GM19025 (cell line): ENCODE data around the gene CRISPLD2.
"Not testable (repeated sequence)": the region's sequence is repeated elsewhere in the genome, so short reads cannot be mapped to it uniquely, and the experiment has no call there.

Experiments
- ATAC-seq: cut with Tn5 transposase; IDR thresholded peaks from one replicate; pipeline ENCODE4 v1.9.1; 2021; ENCODE audit warnings: mild to moderate bottlenecking, low read depth, moderate library complexity; ENCODE audit not compliant: unreplicated experiment

The CRISPLD2 gene

DNA sequence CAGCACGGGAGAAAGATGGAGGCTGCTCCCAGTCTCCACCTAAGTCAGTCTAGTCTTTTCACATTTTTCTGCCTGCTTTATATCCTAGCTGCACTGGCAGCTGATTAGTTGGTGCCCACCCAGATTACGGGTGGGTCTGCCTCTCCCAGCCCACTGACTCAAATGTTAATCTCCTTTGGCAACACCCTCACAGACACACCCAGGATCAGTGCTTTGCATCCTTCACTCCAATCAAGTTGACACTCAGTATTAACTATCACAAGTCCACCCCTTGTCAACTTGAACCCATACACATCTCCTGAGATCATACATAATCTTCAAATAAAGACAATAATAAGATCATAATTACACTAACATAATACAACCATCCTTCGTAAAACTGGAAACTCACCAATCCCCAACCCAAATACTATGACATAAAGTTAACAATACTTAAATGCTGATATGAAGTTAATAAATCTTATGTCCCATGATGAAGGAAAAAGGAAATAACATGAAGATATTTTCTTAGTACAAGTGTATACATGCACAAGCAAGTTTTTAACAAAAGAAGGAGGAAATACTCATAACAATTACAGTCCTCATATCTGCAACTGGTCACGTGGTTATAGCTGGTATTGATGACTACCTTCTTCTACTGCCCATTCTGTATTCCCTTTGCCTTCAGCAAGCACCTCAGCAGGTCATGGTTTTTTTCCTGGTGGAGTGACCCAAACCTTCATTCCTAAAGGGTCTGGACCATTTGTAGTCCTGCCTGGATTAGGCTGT lies 35.8 kb downstream of the CRISPLD2 start:
- not testable (repeated sequence) for ATAC-seq

GRCh38 chr16:84856203-84856581 lies 36.4 kb downstream of the CRISPLD2 start:
- ATAC-seq, result not testable (repeated sequence)

- ATAC-seq, result not testable (repeated sequence)
These were observed 37.0 kb downstream of the CRISPLD2 start for GRCh38 chr16:84856811-84857210.

DNA sequence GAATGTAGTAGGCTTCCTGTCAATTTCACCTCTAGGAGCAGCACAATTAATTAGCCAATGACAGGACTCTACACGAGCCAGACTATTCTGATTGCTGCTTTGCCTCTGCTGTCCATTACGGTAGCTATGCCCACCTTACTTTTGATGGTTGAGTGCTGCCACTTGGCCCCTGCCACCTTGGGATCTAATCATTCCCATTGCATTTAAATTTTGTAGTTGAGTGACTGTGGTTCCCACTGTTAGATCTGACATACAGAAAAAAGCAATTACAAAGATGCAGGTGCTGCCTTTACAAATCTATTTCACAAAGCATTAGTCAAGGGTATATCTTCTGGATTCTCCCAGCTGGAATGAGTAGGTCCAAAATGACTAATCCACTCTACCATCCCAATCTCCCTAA lies 39.9 kb downstream of the CRISPLD2 start:
- ATAC-seq, result no peak

GRCh38 chr16:84860383-84860782 lies 40.6 kb downstream of the CRISPLD2 start:
- no peak for ATAC-seq

DNA sequence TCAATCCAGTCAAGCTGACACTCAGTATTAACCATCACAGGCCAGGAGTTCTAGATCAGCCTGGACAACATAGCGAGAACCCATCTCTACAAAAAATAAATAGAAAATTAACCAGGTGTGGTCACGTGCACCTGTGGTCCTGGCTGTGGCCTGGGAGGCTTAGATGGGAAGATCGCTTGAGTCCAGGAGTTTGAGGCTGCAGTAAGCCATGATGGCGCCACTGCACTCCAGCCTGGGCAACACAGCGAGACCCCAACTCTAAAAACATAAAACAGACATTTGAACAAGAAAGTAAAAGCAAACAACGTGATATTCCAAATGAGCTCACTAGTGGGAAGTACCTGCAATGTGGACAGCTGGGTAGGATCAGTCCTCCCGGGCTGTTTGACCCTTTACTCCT lies 41.9 kb downstream of the CRISPLD2 start:
- no peak for ATAC-seq

DNA sequence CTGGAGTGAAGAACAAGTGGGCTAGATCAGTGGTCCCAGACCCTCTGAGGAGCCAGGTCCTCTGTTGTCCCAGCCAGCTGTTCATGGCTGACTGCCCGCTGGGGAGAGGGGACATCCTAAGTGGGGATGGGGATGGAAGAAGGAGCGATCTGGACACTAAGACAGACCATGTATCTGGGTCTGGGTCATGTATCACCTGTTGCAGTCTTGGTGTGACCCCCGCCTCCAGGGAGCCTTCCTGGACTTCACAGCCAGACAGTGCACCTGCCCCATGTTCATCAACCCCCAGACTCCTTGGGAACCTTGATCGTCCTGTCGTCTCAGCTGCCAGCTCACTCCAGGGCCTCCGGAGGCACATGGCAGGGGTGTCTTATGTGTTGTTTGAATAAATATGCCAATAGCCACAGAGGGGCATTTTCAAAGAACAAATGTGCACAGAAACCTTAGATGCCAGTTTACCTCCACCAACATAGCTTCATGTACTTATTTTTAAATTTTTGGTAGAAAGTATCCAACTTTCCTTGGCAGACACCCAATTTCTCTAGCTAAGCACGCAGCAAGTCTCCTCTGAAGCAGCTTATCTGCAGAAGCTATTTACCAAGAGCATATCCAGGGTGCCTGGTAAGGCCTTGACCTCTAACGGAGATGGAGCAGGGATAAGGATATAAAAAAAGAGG lies 43.2 kb downstream of the CRISPLD2 start:
- no peak for ATAC-seq

- no peak for ATAC-seq
These were observed 43.7 kb downstream of the CRISPLD2 start for GRCh38 chr16:84863481-84863814.

DNA sequence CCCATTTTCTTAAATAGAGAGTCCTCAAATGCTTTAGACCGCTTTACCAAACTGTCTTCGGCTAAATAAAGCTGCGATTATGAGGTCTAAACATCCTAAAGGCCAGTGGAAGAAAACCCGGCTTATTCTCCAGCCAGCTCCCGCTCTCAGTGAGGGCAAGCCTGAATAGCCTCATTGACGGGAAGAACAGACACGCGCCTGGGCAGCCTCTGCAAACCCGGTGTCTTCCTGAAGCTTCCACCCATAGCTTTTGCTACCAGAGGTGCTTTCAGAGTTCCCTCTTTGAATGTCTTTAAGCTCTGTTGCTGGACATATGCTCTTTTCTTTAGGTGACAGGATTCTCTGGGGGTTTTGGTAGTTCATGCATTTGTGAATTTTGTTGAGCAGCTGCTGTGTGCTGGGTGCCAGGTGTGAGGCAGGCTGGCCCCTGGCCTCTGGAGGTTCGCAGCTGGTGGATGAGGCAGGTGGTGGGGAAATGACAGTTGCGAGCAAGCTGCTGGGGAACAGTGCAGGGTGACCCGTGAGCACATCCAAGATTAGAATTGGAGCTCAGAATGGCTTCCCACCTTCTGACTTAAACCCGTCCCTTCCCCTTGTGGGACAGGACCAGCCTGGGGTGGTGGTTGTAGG lies 44.7 kb downstream of the CRISPLD2 start:
- no peak for ATAC-seq

DNA sequence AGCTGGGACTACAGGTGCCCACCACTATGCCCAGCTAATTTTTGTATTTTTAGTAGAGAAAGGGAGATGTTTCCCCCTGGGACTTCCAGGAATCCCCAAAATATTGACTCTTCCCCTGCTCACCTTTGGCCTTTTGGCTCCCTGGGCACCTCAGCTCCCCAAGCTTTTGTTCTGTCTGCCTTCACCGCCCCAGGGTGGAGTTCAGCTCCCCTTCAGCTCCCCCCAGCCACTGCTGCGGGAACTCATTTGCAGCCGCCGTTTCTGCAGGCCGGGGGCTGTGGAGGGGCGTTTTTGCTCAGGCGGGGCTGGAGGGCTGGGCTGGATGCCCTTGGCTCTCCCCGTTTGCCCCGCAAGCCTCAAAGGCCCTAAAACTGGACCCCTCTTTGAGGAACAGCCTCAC lies 47.9 kb downstream of the CRISPLD2 start:
- ATAC-seq, result no peak

GRCh38 chr16:84868328-84868727 lies 48.5 kb downstream of the CRISPLD2 start:
- ATAC-seq, result no peak

GRCh38 chr16:84868829-84869472 lies 49.2 kb downstream of the CRISPLD2 start:
- ATAC-seq, result no peak

- ATAC-seq, result no peak
These were observed 49.7 kb downstream of the CRISPLD2 start for GRCh38 chr16:84869473-84869845.

DNA sequence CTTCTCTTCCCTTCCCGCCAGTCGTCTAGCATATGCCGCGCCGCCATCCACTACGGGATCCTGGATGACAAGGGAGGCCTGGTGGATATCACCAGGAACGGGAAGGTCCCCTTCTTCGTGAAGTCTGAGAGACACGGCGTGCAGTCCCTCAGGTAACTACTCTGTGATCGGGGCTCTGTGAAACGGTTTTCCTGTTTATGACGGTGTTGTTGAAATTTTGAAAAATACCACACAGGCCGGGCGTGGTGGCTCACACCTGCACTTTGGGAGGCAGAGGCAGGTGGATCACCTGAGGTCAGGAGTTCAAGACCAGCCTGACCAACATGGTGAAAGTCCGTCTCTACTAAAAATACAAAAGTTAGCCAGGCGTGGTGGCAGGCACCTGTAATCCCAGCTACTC lies 53.2 kb downstream of the CRISPLD2 start:
- not testable (repeated sequence) for ATAC-seq

DNA sequence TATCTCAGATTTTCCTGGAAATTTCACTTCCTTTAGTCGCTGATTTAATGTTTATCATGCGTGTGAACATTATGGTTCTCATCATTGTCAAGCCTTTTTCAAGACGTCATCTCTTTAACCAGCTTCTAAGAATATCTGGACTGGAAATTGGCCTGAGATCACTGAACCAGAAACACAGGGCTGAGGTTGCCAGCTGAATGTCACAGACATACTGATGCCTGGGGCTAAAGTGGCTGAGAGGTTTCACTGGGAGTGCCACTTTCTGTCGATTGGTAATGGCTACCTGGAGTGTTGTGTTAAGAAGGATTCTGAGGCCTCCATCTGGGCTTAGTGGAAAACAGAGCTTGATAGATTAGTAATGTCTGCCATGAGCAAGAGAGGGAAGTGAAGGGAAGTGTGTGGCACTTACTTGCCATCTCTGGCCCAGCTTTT lies 54.2 kb downstream of the CRISPLD2 start:
- ATAC-seq, result no peak

GRCh38 chr16:84874553-84874952 lies 54.8 kb downstream of the CRISPLD2 start:
- ATAC-seq, result no peak

DNA sequence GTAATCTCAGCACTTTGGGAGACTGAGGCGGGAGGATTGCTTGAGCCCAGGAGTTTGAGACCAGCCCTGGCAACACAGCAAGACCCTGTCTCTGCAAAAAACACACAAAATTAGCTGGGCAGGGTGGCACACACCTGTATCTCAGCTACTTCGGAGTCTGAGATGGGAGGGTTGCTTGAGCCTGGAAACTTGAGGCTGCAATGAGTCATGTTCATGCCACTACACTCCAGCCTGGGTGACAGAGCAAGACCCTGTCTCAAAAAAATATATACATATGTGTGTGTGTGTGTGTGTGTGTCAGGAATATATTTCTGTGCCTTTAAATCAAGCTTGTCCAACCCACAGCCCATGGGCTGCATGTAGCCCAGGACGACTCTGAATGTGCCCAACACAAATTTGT lies 55.2 kb downstream of the CRISPLD2 start:
- no peak for ATAC-seq

DNA sequence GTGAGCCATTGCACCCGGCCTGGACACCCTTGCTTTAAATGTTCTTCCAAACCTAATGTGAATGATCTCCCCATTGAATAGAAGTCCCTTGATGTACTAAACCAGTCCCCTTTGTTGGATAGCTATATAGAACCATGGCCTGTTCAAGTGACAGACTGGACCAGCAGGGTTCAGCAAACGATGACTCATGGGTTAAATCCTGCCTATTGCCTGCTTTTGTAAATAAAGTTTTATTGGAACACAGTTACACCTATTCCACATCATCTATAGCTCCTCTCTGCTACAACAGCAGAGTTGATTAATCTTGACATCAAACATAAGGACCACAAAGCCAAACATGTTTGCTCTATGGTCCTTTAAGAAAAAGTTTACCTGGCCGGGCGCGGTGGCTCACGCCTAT lies 56.1 kb downstream of the CRISPLD2 start:
- ATAC-seq, result no peak

GRCh38 chr16:84876873-84877606 lies 57.3 kb downstream of the CRISPLD2 start:
- no peak for ATAC-seq

DNA sequence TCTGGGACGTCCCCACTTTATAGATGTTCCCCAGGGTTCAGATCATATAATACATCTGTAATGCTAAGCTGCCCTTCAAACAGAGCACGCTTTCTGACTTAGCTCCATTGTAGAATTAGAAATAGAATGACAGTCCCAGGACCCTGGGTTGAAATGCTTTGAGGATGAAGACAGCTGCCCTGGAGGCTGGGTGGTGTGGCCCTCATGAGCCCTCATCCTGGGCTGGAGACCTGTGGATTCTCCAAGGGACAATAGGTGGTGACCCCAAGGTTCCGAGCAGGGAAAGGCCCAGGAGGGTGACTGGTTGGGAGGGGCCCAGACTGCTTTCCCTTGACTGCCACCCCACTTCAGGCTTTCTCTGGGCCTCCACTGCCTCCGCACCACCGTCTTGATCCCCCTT lies 59.0 kb downstream of the CRISPLD2 start:
- no peak for ATAC-seq
